Measurements from ENCODE around the gene BCAT1.

The BCAT1 gene

GRCh38 chr12:24996820-24997219 is 47.9 kb upstream of the BCAT1 start:
- no peak overlapping the region for H2AFZ ChIP-seq (ENCODE audit: low read depth, low read length)
- H3K18ac ChIP-seq (ENCODE audit: low read depth in 1 of 2, low read length in 2 of 2): no peak overlapping the region
- no peaks in the 10 kb centered on the region for H3K36me3 ChIP-seq (ENCODE audit: control insufficient read depth in 1 of 2, insufficient read depth in 2 of 2, low read depth in 1 of 2, low read length in 2 of 2)
- H2BK120ac ChIP-seq (ENCODE audit: low read depth, low read length): no peak overlapping the region
- 100% methylated on average over 2 of the region's 5 CpGs for WGBS
- no peaks in the 10 kb centered on the region for H3K79me1 ChIP-seq (replicated peaks; ENCODE audit: low read length, poor library complexity, severe bottlenecking)
- H3K4ac ChIP-seq (ENCODE audit: low read depth in 1 of 2, low read length in 2 of 2): no peak overlapping the region
- no peak overlapping the region for H3K4me3 ChIP-seq (ENCODE audit: insufficient read depth in 1 of 2, low read depth in 1 of 2, low read length in 2 of 2)
- no peak overlapping the region for H3K4me2 ChIP-seq (ENCODE audit: low read length, poor library complexity, severe bottlenecking)
- H2BK5ac ChIP-seq (ENCODE audit: low read depth, low read length, poor library complexity, severe bottlenecking): no peak overlapping the region
- DNase-seq: no peak
- H2AK5ac ChIP-seq (ENCODE audit: low read length, severe bottlenecking): no peak overlapping the region
- H4K8ac ChIP-seq (ENCODE audit: low read length): no peak overlapping the region
- no peak overlapping the region for H4K91ac ChIP-seq (ENCODE audit: low read length)
- H3K23ac ChIP-seq (ENCODE audit: low read length in 2 of 2): no peak overlapping the region
- H3K9me3 ChIP-seq (ENCODE audit: control insufficient read depth, low read length): no peaks in the 10 kb centered on the region
- peaks cover 5% of the 10 kb centered on the region for H3K4me1 ChIP-seq (ENCODE audit: control insufficient read depth, insufficient read depth, low read depth, low read length)
- H3K9ac ChIP-seq (ENCODE audit: low read length): no peak overlapping the region
- H3K27me3 ChIP-seq (ENCODE audit: control insufficient read depth in 1 of 2, insufficient read depth in 1 of 2, low read length in 2 of 2): no peaks in the 10 kb centered on the region
- no peak overlapping the region for H2BK15ac ChIP-seq (ENCODE audit: low read depth, poor library complexity, severe bottlenecking)
- no peak overlapping the region for H2BK12ac ChIP-seq (ENCODE audit: low read length in 2 of 2)
- H3K14ac ChIP-seq (ENCODE audit: low read length in 2 of 2): no peak overlapping the region
- no peak overlapping the region for H3K27ac ChIP-seq (ENCODE audit: low read length, poor library complexity, severe bottlenecking)

- WGBS: 84% methylated on average over 8 of the region's 8 CpGs
Measured at GRCh38 chr12:24996102-24996797, 47.3 kb upstream of the BCAT1 start.

GRCh38 chr12:24993793-24994192 is 44.9 kb upstream of the BCAT1 start:
- no peak for DNase-seq
- Histone ChIP-seq H3K9ac (ENCODE audit: low read length) (no peak overlapping the region), H3K23ac (ENCODE audit: low read length in 2 of 2) (no peak overlapping the region), H3K27ac (ENCODE audit: low read length, poor library complexity, severe bottlenecking) (no peak overlapping the region), H3K9me3 (ENCODE audit: control insufficient read depth, low read length) (no peaks in the 10 kb centered on the region), H3K36me3 (ENCODE audit: control insufficient read depth in 1 of 2, insufficient read depth in 2 of 2, low read depth in 1 of 2, low read length in 2 of 2) (no peaks in the 10 kb centered on the region), H3K4me3 (ENCODE audit: insufficient read depth in 1 of 2, low read depth in 1 of 2, low read length in 2 of 2) (no peak overlapping the region), H4K8ac (ENCODE audit: low read length) (no peak overlapping the region), H2AFZ (ENCODE audit: low read depth, low read length) (no peak overlapping the region), H3K27me3 (ENCODE audit: control insufficient read depth in 1 of 2, insufficient read depth in 1 of 2, low read length in 2 of 2) (peaks cover 0 to 4% of the 10 kb centered on the region in 2 experiments), H2BK120ac (ENCODE audit: low read depth, low read length) (no peak overlapping the region), H3K4me1 (ENCODE audit: control insufficient read depth, insufficient read depth, low read depth, low read length) (peaks cover 3% of the 10 kb centered on the region), H3K79me1 (replicated peaks; ENCODE audit: low read length, poor library complexity, severe bottlenecking) (no peaks in the 10 kb centered on the region), H3K14ac (ENCODE audit: low read length in 2 of 2) (no peak overlapping the region), H2AK5ac (ENCODE audit: low read length, severe bottlenecking) (no peak overlapping the region), H2BK15ac (ENCODE audit: low read depth, poor library complexity, severe bottlenecking) (no peak overlapping the region), H3K18ac (ENCODE audit: low read depth in 1 of 2, low read length in 2 of 2) (no peak overlapping the region), H3K4ac (ENCODE audit: low read depth in 1 of 2, low read length in 2 of 2) (no peak overlapping the region), H2BK12ac (ENCODE audit: low read length in 2 of 2) (no peak overlapping the region), H3K4me2 (ENCODE audit: low read length, poor library complexity, severe bottlenecking) (no peak overlapping the region), H4K91ac (ENCODE audit: low read length) (no peak overlapping the region), H2BK5ac (ENCODE audit: low read depth, low read length, poor library complexity, severe bottlenecking) (no peak overlapping the region)
- 96% methylated on average over 1 of the region's 4 CpGs for WGBS

More at GRCh38 chr12:24996102-24996797, 47.3 kb upstream of the BCAT1 start:
- Histone ChIP-seq H3K27ac (ENCODE audit: low read length, poor library complexity, severe bottlenecking) (no peak overlapping the region), H3K14ac (ENCODE audit: low read length in 2 of 2) (no peak overlapping the region), H3K4me3 (ENCODE audit: insufficient read depth in 1 of 2, low read depth in 1 of 2, low read length in 2 of 2) (no peak overlapping the region), H3K18ac (ENCODE audit: low read depth in 1 of 2, low read length in 2 of 2) (no peak overlapping the region), H3K9me3 (ENCODE audit: control insufficient read depth, low read length) (no peaks in the 10 kb centered on the region), H2BK5ac (ENCODE audit: low read depth, low read length, poor library complexity, severe bottlenecking) (no peak overlapping the region), H4K91ac (ENCODE audit: low read length) (no peak overlapping the region), H2BK120ac (ENCODE audit: low read depth, low read length) (no peak overlapping the region), H2AK5ac (ENCODE audit: low read length, severe bottlenecking) (no peak overlapping the region), H3K4me2 (ENCODE audit: low read length, poor library complexity, severe bottlenecking) (no peak overlapping the region), H2BK12ac (ENCODE audit: low read length in 2 of 2) (no peak overlapping the region), H4K8ac (ENCODE audit: low read length) (no peak overlapping the region), H3K4ac (ENCODE audit: low read depth in 1 of 2, low read length in 2 of 2) (no peak overlapping the region), H2AFZ (ENCODE audit: low read depth, low read length) (no peak overlapping the region), H3K4me1 (ENCODE audit: control insufficient read depth, insufficient read depth, low read depth, low read length) (peaks cover 5% of the 10 kb centered on the region), H2BK15ac (ENCODE audit: low read depth, poor library complexity, severe bottlenecking) (no peak overlapping the region), H3K9ac (ENCODE audit: low read length) (no peak overlapping the region), H3K27me3 (ENCODE audit: control insufficient read depth in 1 of 2, insufficient read depth in 1 of 2, low read length in 2 of 2) (no peaks in the 10 kb centered on the region), H3K23ac (ENCODE audit: low read length in 2 of 2) (no peak overlapping the region), H3K79me1 (replicated peaks; ENCODE audit: low read length, poor library complexity, severe bottlenecking) (no peaks in the 10 kb centered on the region), H3K36me3 (ENCODE audit: control insufficient read depth in 1 of 2, insufficient read depth in 2 of 2, low read depth in 1 of 2, low read length in 2 of 2) (no peaks in the 10 kb centered on the region)
- no peak for DNase-seq

GRCh38 chr12:24991209-24992049 is 42.5 kb upstream of the BCAT1 start:
- H3K4me2 ChIP-seq (ENCODE audit: low read length, poor library complexity, severe bottlenecking): peak overlapping the region; percentile 32
- 71% methylated on average over 3 of the region's 9 CpGs for WGBS

More at GRCh38 chr12:24991209-24992049, 42.5 kb upstream of the BCAT1 start:
- H4K8ac ChIP-seq (ENCODE audit: low read length): no peak overlapping the region
- H3K4me1 ChIP-seq (ENCODE audit: control insufficient read depth, insufficient read depth, low read depth, low read length): no peaks in the 10 kb centered on the region
- H2BK12ac ChIP-seq (ENCODE audit: low read length in 2 of 2): no peak overlapping the region
- H3K23ac ChIP-seq (ENCODE audit: low read length in 2 of 2): no peak overlapping the region
- H2AK5ac ChIP-seq (ENCODE audit: low read length, severe bottlenecking): no peak overlapping the region
- H3K9ac ChIP-seq (ENCODE audit: low read length): no peak overlapping the region
- no peak overlapping the region for H3K4me3 ChIP-seq (ENCODE audit: insufficient read depth in 1 of 2, low read depth in 1 of 2, low read length in 2 of 2)
- no peak overlapping the region for H2AFZ ChIP-seq (ENCODE audit: low read depth, low read length)
- no peak overlapping the region for H3K27ac ChIP-seq (ENCODE audit: low read length, poor library complexity, severe bottlenecking)
- no peak overlapping the region for H3K4ac ChIP-seq (ENCODE audit: low read depth in 1 of 2, low read length in 2 of 2)
- H3K27me3 ChIP-seq (ENCODE audit: control insufficient read depth in 1 of 2, insufficient read depth in 1 of 2, low read length in 2 of 2): peaks cover 0 to 10% of the 10 kb centered on the region in 2 experiments
- no peak overlapping the region for H4K91ac ChIP-seq (ENCODE audit: low read length)
- H2BK120ac ChIP-seq (ENCODE audit: low read depth, low read length): no peak overlapping the region
- no peaks in the 10 kb centered on the region for H3K79me1 ChIP-seq (replicated peaks; ENCODE audit: low read length, poor library complexity, severe bottlenecking)
- DNase-seq: peak; percentile 63
- H3K9me3 ChIP-seq (ENCODE audit: control insufficient read depth, low read length): no peaks in the 10 kb centered on the region
- no peak overlapping the region for H2BK5ac ChIP-seq (ENCODE audit: low read depth, low read length, poor library complexity, severe bottlenecking)
- H2BK15ac ChIP-seq (ENCODE audit: low read depth, poor library complexity, severe bottlenecking): no peak overlapping the region
- no peak overlapping the region for H3K14ac ChIP-seq (ENCODE audit: low read length in 2 of 2)
- peak overlapping the region in 1 of 2 experiments; percentile 21 for H3K18ac ChIP-seq (ENCODE audit: low read depth in 1 of 2, low read length in 2 of 2)
- no peaks in the 10 kb centered on the region for H3K36me3 ChIP-seq (ENCODE audit: control insufficient read depth in 1 of 2, insufficient read depth in 2 of 2, low read depth in 1 of 2, low read length in 2 of 2)

Measured in mesenchymal stem cell (in vitro differentiated cells and primary cell).